HG02610 (cell line): Measurements from ENCODE around the gene CCSER1.

Experiments used
- ATAC-seq: cut with Tn5 transposase; IDR thresholded peaks from one replicate; pipeline ENCODE4 v1.9.1; 2021; ENCODE audit warnings: mild to moderate bottlenecking, moderate library complexity; ENCODE audit not compliant: unreplicated experiment

CCSER1 gene

DNA sequence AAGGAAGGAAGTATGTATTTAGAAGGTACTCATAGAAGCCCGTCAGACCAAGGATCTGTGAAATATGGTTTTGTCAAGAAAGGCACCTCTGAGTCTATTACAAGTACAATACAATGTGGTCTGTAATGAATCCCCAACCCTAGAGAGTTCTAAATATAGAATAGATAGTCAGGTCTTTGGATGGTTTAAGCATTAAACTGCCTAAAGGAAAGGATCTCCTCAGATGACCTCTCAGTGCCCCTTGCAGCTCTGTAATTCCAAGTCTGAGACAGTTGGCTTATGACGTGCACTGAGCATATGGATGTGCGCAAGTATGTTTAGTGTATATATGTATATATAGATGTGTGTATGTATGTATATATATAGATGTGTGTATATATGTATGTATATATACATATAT lies 62.0 kb downstream of the CCSER1 start:
- ATAC-seq = no peak

DNA sequence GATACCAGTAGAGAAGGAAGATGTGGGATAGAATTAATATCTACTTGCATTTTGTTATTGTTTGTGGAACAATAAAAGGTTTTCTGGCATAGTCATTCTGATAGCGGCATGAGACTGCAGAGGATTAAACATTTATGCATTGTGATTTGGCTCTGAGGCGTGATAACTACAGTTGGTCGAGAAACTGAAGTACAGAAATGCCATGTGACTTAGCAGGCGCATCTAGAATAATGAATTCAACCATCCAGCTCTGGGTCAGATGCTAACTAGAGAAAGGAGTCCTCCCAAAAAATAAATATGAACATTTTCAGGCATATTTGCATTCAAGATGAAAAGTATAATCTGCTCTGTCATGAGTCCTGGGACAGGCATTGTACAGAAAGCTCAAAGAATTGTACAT lies 62.8 kb downstream of the CCSER1 start:
- ATAC-seq = no peak

DNA sequence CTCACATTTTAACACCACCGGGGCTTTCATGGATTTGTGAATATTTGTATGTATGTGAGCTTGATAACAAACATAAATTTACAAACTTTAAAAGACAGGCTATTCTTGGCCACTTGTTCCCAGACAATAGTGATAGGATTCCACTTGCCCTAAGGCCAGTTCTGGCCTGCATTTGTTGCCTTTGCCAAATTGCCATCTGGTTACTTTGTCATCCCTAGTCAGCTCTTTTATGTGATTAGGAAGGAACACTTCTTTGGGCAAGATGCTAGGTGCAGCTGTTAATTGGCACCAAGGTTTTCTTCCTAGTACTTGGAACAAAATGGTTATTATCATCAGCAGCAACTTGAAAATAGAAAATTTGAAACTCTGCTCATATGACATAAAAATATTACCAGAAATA lies 63.3 kb downstream of the CCSER1 start:
- no peak for ATAC-seq

DNA sequence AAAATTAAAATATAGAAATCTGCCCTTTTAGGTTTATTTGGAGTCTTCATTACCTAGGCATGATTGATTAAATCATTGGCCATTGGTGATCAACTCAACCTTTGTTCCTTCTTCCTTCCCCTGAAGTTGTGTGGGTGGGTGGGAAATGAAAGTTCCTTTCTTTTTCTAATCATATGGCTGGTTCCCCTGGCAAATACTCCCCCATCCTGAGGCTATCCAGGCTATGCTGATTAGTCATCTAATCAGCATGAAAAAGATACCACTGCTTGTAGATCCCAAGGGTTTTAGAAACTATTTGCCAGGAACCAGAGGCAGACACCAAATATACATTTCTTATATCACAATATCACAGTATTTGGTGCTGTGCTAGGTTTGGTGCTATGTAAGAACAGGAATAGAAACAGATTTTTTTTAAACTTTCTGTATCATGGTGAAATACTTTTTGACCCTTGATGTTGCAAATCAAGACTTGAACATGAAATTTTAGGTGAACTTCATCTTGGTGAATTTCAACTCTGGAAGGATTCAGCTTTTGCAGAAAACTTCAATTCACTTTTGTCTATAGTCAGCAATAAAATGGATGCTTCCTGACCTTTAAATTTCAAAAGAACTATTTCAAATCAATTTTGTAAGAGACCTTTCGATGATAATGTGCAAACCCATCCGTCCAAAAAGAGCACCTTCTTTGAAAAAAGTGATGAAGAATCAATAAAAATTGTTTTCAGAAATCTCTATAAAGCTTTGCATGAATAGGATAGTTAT lies 71.1 kb downstream of the CCSER1 start:
- ATAC-seq = no peak

DNA sequence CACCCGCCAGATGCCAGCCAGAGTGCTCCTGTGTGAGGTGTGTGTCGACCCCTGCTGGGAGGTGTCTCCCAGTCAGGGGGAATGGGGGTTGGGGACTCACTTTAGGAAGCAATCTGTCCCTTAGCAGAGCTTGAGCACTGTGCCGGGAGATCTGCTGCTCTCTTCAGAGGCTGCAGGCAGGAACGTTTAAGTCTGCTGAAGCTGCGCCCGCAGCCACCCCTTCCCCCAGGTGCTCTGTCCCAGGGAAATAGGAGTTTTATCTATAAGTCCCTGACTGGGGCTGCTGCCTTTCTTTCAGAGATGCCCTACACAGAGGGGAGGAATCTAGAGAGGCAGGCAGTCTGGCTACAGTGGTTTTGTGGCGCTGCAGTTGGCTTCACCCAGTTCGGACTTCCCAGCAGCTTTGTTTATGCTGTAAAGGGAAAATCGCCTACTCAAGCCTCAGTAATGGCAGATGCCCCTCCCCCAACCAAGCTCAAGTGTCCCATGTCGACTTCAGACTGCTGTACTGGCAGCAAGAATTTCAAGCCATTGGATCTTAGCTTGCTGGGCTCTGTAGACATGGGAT lies 80.8 kb downstream of the CCSER1 start:
- no peak for ATAC-seq

DNA sequence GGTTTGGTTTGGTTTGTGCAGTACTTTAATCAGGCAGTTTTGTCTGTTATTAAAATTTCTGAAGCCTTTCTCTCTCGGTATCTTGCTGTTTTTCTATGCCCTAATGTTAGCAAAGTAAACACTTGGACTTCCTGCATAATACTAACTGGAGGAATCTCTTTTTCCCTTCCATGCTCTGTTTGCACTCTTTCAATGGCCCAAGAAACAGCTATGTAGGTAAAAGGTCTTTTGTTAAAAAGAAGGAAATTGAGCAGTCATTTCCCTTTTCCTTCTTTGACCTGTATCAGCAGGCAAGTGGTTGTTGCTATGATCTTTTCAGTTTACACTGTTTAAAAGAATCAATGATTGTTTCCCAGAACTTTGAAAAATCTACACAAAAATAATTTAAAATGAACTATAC lies 82.7 kb downstream of the CCSER1 start:
- no peak for ATAC-seq

DNA sequence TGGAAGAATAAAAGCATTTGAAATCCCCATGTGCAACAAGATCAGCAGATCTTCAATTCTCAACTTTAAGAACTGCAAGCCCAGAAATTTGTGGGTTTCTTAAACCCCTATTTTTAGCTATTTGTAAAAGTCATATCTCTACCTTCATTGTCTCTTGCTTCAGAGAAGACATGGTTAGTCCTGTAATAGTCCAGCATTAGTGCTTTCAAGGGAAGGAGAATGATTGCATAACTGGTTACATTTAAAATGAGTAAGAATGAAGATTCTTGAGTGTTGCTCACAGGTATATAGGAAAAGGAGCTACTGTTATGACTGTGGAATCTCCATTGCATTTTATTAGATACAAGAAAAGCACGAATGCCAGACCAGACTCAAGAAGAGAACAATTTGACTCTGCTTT lies 84.0 kb downstream of the CCSER1 start:
- peak; percentile 86 for ATAC-seq

DNA sequence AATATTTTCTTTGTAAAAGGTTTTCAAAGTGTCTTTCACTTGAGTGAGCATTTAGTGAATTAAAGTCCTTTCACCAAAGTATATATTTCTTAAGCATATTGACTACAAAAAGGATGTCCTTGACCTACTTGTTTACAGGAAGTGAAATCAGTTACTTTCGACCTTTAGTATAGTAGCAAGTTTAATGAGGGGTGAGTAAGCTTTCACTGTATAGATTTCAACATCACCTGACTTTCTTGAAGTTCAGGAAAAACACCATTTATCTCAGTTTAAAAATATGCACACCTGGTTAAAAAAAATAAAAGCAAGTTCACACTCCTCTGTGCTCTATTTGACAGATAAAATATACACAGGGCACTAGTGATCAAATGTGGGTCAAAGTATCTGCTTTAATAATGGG lies 88.1 kb downstream of the CCSER1 start:
- ATAC-seq = no peak

DNA sequence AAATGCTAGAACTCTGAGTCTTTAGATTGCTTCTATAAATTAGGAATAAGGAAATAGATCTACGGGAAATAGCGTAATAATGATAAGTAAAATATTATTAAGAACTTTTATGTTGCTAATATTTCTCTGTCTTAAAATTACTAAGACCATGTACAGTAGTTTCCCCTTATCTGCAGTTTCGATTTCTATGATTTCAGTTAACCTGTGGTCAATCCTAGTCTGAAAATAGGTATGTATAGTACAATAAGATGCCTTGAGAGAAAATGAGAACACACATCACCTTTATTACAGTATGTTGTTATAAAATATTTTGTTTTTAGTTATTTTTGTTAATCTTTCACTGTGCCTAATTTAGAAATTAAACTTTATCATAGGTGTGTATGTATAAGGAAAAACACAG lies 92.6 kb downstream of the CCSER1 start:
- ATAC-seq = peak; percentile 84

DNA sequence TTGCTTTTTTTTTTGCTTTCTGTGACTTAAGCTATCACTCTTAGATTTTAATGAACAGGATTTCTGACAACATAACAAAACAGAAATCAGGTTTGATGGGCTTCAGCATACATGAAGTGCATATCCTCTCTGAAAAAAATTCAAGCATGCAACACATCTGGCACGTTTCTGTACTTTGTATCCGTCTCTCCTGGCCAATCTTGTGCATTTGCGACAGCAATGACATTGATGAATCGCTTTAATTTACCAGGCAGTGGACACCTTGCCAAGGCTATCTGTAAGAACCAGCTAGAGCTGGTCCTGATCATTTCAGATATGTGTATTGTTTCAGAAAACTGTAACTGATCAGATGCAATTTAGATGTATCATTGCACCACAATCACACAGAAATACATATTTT lies 93.3 kb downstream of the CCSER1 start:
- no peak for ATAC-seq

DNA sequence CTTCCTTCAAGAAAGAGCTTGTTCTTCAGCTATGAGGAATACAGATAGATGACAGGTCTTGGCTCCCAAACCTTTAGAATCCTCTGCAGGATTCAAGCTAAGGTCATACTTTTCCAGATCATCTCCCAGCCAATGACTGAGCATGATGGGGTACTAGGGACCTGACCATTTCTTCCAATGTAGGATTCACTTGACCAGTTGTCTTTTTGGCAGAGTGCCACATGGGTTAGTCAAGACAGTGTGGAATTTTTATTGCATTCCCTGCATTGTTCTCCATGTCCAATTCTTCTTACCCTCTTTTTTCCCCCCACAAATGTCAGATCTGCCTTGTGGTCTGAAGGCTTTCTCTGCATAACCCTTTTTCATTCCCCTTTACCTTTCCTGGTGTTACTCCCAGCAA lies 99.5 kb downstream of the CCSER1 start:
- no peak for ATAC-seq

DNA sequence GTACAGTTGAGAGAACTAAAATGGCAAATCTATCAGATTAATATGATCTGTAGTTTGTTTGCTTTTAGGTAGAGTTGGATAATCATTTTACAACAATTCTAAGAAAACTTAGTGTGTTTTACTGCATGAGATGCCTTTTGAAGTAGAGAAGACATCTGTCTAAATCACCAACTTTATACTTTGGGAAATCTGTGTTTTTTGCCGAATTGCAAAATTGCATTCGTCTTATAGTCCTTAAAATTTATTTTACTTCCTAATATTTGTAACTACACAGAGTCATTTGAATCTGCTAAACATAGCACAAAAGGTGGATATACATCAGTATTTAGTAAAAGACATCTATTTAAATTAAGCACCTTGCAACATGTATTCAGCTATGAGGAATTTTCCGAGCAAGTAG lies 100.0 kb downstream of the CCSER1 start:
- no peak for ATAC-seq

DNA sequence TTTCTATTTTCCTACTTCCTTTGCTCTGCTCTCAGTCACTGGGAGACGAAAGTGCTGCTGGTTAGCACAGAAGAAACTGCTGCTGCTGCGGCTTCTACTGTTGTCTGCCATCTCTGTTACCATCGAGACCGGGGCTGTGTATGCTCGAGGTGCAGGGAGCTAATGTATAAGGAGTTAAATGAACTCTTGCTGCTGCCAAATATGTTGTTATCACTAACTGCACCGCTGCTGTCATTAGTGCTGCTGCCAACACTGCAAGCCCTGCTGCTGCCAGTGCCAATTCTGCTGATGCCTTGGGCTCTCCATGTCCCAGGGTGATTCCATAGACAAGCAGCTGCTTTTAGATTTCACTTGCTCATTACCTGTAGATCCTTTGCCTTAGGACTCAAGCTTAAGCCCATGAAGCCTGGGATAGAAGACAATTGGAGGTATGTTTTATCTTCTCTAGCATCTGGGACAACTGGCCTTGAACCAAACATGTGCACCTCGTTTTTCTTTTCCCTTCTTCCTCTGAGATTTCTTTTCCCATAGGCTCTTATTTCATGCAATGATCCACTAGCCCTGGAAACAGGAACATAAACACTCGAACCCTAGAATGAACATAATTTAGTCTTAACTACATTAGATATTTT lies 107.8 kb downstream of the CCSER1 start:
- ATAC-seq = no peak

DNA sequence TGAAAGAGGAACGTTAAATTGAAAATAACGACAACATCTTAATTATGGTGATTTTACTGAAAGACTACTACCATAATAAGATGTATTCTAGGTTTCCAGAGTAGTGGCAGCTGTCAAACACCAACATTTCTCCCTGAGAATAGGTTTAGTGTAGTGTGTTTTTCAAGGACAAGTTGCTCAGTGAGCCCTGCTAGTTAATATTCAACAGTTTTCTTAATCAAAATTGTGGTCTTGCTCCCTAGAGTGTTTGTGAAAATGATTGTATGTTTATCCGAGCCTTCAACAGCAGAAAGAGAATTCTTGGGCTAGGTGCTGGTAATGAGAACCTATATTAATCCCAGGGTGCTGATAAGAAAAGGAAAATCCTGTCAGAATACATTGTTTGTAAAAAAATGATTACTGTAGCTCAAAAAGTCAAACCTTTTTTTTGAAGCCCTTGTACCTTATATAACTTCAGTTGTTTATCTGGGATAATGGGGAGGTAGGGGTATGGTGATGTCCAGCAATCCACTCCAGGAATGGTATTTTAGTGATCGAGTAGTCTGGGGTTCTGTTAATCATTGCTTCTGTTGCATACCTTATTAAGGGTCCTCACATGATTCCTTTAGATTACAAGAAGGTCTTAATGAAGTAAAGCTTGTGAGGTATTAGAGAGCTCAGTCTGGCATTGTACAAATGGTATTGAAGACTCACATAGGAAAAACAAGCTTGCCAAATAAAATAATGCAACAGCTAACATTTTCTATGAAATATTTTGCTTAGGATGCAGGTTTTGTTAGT lies 110.7 kb downstream of the CCSER1 start:
- no peak for ATAC-seq

DNA sequence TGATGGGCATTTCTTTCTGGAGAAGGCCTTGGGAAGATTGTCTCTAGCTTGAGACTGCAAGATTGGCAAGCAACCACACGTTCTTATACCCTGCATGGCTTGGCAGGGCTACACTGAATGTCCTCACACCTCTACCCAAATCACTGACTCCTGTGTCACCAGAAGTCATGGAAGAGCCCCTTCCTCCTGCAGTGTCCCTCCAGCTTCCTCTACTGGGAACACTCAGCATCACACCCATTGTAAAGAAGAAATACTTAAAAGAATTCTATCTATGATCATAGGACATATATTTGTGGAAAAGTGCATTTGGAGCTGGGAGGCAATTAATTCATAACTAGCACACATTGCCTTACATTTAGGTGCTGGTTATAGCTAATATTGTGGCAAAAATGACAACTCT lies 113.1 kb downstream of the CCSER1 start:
- ATAC-seq = no peak

DNA sequence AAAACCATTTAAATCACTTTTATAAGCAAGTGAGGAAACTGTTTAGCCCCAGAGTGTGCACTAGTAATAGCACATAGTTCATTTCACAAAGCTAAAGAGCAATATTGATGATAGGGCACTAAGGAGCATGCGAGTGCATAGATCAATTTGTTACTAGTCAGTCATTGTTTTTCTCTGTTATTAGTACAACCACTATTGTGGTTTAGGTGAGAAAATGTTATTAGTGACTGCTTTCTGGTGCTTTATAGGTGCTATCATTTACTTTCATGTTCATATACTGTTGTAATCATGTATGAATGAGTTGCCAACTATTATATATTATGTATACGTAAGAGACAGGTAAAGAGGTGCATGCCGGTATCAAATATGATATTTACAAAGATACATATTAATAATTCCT lies 113.8 kb downstream of the CCSER1 start:
- ATAC-seq = peak; percentile 41

DNA sequence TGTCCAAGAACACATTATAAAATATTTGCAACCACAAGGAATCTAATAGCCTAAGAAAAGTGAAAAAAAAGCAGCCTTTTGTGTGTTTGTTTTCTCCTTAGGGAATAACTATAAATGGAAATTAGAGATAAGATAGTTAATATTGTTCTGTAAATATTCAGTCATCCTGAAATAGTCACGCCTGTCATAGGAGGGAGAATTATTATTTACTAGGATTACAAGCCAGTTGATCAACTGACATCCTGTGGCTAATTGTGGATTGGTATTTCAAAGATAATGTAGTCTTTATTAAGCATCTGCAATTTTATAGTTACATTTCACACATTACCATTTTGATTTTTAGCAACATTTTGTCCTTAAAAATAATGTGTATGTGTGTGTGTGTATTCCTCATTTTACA lies 118.6 kb downstream of the CCSER1 start:
- ATAC-seq = no peak

DNA sequence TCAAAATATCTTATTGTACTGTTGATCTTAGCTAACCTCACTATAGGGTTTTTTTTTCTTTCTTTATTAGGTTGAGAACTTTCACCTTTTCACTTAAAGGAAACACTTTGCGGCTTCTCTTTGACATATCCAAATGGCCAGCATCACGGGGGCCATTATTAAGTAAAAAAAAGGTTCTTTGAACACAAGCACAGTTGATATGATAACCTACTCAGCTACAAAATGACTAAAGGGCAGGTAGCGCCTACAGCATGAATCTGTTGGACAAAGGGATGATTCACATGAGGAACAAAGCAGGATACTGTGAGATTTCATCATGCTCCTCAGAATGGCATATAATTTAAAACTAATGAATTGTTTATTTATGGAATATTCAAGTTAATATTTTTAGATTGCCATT lies 119.6 kb downstream of the CCSER1 start:
- ATAC-seq = no peak

DNA sequence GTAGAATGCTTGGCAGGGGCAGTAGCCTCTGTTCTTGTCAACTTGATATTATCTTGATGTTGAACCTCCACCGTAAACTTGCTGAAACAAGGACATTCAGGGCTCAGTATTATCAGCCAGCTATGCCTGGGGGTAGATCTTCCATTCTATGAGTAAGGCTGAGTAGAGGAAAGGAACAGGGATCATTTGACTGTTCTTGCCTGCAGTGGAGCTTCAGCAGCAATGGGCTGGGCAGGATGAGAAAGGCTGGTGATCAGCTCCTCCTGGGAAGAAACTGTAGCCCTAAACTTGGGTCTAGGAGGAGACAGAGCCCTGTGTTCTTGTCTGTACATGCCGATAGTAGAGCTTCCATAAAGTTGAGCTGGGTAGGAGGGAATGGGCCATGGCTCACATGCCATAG lies 127.2 kb downstream of the CCSER1 start:
- no peak for ATAC-seq

DNA sequence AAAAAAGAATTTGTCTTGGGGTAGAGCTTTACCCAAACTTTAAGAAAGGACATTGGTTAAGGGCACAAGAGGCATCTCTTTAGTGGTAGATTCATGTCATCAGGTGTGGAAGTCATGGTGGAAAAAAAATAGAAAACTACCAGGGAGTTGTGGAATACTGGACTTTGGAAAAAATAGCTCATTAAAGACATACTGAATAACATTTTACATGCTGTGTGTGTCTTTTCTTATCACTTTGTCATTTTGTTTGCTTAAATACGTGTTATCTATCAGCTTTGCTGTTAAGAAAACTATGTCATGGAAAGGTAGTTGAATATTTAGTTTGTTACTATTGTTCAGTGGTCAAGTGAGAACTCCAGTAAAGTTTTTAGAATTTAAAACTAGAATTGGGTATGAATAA lies 147.0 kb downstream of the CCSER1 start:
- ATAC-seq = no peak

DNA sequence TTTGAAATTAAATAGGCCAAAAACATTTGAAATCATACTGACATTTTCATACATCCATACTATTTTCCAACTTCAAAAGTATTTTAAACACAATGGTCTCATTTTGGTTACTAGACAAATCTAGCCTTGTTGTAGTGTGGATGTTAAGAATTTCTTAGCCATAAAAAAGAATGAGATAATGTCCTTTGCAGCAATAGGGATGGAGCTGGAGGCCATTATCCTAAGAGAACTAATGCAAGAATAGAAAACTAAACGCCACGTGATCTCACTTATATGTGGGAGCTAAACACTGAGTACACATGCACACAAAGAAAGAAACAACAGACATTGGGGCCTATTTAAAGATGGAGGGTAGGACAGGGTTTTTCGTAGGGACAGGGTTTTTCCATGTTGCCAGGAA lies 153.8 kb downstream of the CCSER1 start:
- ATAC-seq = no peak
